ENCODE data around the gene HOXA4. TPM values are rescaled to one million over a fixed set of nuclear protein-coding genes. Genes with fewer than 3 reads are reported as not detected.

HOXA4 gene
- total and polyA plus RNA-seq, 10 donors, result 2.1 to 10.8 (median 4.3) TPM

GRCh38 chr7:27128776-27129728 is 1.5 kb downstream of the HOXA4 start:
- DNase-seq, result no peak
- Histone ChIP-seq H3K9me3 (no peaks in the 10 kb centered on the region), H3K27me3 (replicated peaks in 1 of 7) (peaks cover 0 to 14% (median 0%) of the 10 kb centered on the region in 7 donors), H3K4me3 (peak overlapping the region; percentile 12 to 87 (median 58)), H3K36me3 (no peaks in the 10 kb centered on the region), H3K4me1 (peaks cover 0 to 22% (median 6%) of the 10 kb centered on the region in 6 donors), H3K27ac (peak overlapping the region in 5 of 8 donors; percentile 86 to 94 (median 91))
- intact Hi-C loops (cut with DNase I; ENCODE audit: low total_unique reads), result no loop called here
- TF ChIP-seq POLR2AphosphoS5 (IDR thresholded peaks at IDR 0.05) (no peak), CTCF (IDR thresholded peaks at IDR 0.05 in 8 of 11, conservative IDR thresholded peaks at IDR 0.05 in 3 of 11) (no peak), POLR2A (IDR thresholded peaks at IDR 0.05) (no peak)
- WGBS, 5 donors, result 70 to 82% (median 78%) methylated on average over 28 of the region's 28 CpGs

GRCh38 chr7:27128034-27128433 is 2.5 kb downstream of the HOXA4 start:
- Histone ChIP-seq H3K4me1 (peaks cover 0 to 24% (median 3%) of the 10 kb centered on the region in 6 donors), H3K9me3 (no peaks in the 10 kb centered on the region), H3K36me3 (no peaks in the 10 kb centered on the region), H3K27ac (no peak overlapping the region), H3K4me3 (no peak overlapping the region), H3K27me3 (replicated peaks in 1 of 7) (peaks cover 0 to 14% (median 0%) of the 10 kb centered on the region in 7 donors)
- DNase-seq, result no peak
- intact Hi-C loops (cut with DNase I; ENCODE audit: low total_unique reads), result no loop called here
- WGBS, 5 donors, result 49 to 81% (median 69%) methylated on average over 2 of the region's 2 CpGs
- TF ChIP-seq POLR2AphosphoS5 (IDR thresholded peaks at IDR 0.05) (no peak), POLR2A (IDR thresholded peaks at IDR 0.05) (no peak), CTCF (IDR thresholded peaks at IDR 0.05 in 8 of 11, conservative IDR thresholded peaks at IDR 0.05 in 3 of 11) (no peak)

- Histone ChIP-seq H3K36me3 (no peaks in the 10 kb centered on the region), H3K27ac (no peak overlapping the region), H3K9me3 (no peaks in the 10 kb centered on the region), H3K27me3 (replicated peaks in 1 of 7) (peaks cover 0 to 14% (median 0%) of the 10 kb centered on the region in 7 donors), H3K4me3 (no peak overlapping the region), H3K4me1 (peaks cover 0 to 26% (median 3%) of the 10 kb centered on the region in 6 donors)
- DNase-seq, result no peak
- intact Hi-C loops (cut with DNase I; ENCODE audit: low total_unique reads), result no loop called here
- 70 to 85% (median 79%) methylated on average over 3 of the region's 3 CpGs for WGBS, 5 donors
- TF ChIP-seq CTCF (IDR thresholded peaks at IDR 0.05 in 8 of 11, conservative IDR thresholded peaks at IDR 0.05 in 3 of 11) (no peak), POLR2A (IDR thresholded peaks at IDR 0.05) (no peak), POLR2AphosphoS5 (IDR thresholded peaks at IDR 0.05) (no peak)
Measured at GRCh38 chr7:27126596-27127327, 3.8 kb downstream of the HOXA4 start.

Data from spleen (tissue), 11 donors.